Transverse colon (tissue), 4 donors: ENCODE data around the gene PDE1C.

Source experiments
- EP300 ChIP-seq: sonication (generic); formaldehyde crosslinking; IDR thresholded peaks from one replicate; pipeline ENCODE4 v1.6.1; 2017; ENCODE audit warnings: antibody characterized with exemption, low read depth
- POLR2A ChIP-seq: fragments of 450-650 bp; IDR thresholded peaks from one replicate; pipeline ENCODE4 v1.6.1; 2016; ENCODE audit warnings: antibody characterized with exemption, mild to moderate bottlenecking, moderate library complexity
- POLR2AphosphoS5 ChIP-seq, 3 donors: sonication (generic); formaldehyde crosslinking; IDR thresholded peaks; one replicate each; pipeline ENCODE4 v1.6.1; 2016; ENCODE audit warnings: antibody characterized with exemption in 3 of 3
- TF ChIP-seq, protein P1 (sequence below), 5 experiments: fragments of 200-600 bp in 3 of 5; fragments of 450-650 bp in 2 of 5; sonication (generic) in 3 of 5; IDR thresholded peaks; 1 replicate in 2 of 5; 2 replicates in 3 of 5; pipeline ENCODE4 v1.5.1; 2016 to 2017; ENCODE audit warnings: antibody characterized with exemption in 5 of 5, inconsistent platforms in 3 of 5, mild to moderate bottlenecking in 2 of 5, moderate library complexity in 1 of 5

DNA sequence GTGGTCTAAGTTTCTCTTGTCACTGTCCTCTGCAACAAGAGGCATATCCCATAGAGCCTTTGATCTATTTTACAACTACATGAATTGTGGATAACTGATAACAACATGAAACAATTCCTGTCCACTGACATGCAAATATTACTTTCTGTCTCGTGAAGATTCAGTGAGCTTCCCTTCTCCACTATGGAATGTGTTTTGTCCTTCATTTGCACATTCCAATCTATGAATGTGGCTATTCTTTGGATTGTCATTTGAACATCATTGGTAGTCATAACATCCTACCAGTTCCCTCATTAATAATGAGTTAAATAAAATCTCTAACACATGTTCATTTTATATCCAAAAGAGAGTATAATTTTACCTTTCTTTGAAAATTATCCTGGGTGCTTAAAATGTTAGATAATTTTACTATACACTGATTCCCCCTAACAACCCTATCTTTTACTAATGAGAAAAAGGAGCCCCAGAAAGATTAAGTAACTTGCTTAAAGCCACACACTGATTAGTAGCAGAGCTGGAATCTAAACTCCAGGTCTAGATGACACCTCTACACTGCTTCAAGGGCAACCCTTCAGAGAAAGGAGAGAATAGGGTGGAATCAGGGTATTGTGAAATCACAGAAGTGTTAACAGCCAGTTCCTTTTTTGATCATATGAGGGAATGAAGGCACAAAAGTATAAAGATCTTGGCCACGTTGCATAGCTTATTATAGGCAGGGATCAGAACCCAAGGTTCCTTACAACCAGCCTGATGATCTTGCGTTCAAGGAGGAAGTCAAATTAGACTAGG is 39.1 kb downstream of the PDE1C start:
- TF ChIP-seq, protein P1, sequence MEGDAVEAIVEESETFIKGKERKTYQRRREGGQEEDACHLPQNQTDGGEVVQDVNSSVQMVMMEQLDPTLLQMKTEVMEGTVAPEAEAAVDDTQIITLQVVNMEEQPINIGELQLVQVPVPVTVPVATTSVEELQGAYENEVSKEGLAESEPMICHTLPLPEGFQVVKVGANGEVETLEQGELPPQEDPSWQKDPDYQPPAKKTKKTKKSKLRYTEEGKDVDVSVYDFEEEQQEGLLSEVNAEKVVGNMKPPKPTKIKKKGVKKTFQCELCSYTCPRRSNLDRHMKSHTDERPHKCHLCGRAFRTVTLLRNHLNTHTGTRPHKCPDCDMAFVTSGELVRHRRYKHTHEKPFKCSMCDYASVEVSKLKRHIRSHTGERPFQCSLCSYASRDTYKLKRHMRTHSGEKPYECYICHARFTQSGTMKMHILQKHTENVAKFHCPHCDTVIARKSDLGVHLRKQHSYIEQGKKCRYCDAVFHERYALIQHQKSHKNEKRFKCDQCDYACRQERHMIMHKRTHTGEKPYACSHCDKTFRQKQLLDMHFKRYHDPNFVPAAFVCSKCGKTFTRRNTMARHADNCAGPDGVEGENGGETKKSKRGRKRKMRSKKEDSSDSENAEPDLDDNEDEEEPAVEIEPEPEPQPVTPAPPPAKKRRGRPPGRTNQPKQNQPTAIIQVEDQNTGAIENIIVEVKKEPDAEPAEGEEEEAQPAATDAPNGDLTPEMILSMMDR (IDR thresholded peaks at IDR 0.05), result no peak
- TF ChIP-seq POLR2A, result no peak
- no peak for TF ChIP-seq POLR2AphosphoS5 (IDR thresholded peaks at IDR 0.05)
- no peak for TF ChIP-seq EP300
